ENCODE results near the gene GJC2. TPM values are rescaled to one million over a fixed set of nuclear protein-coding genes. Genes with fewer than 3 reads are reported as not detected.

Gene GJC2
- total RNA-seq, 2 experiments from 2014 or later: 1.1 to 1.2 TPM

DNA sequence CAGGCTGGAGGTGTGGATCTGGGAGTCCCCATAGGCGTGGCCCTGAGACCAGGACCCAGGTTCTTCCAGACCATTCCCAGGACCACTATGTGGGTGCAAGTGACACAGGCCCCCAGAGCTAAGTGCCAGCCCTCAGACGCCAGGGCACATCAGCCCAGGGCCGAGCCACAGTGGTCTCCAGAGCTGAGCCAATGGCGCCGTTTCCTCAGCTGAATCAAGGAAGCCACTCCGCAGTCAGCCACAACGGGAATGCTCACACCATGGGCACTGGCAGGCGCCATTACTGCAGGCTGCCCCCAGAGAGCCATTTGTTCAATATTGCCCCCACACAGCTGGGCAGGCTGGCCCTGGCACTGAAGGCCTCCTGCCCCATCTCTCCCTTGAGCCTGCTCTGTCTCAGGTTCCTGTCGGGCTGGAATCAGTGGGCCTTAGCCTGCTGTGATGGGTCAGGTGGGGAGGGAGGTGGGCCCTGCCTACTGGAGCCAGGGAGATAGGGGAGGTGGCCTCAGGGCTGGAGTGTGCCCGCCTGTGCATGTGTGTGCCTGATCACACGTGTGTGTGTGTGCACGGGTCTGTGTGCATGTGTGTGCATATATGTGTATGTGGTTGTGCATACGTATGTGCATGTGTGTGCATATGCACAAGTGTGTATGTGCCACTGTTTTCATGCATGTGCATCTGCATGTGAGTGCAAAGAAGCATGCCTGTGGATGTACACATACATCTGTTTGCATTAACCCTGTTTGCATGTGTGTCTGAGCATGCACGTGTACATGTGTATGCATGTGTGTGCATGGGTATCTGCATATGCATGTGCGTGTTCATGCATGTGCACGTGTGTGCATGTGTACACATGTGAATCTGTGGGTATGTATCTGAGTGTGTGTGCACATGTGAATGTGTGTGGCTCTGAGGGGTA, 6.1 kb downstream of the GJC2 start:
- no peaks in the 10 kb centered on the region for H3K36me3 Mint-ChIP-seq
- no peak overlapping the region for H3K27ac Mint-ChIP-seq

DNA sequence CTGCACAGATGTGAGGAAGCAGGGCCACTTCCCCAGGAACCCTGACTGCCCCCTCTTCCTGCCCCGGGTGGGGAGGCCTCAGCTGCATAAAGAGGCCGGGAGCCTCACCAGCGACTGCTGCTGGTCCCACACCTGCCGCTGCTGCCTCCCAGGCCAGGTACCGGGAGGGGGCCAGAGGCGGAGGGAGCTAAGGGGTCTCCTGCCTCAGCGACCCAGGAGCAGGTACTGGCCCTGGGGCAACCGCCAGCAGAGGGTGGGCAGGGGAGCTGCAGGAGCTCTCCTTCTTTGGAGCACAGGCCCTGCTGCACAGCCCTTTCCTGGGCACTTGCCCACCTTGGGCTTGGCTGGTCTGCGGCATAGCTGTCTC, 6.8 kb downstream of the GJC2 start:
- no peaks in the 10 kb centered on the region for H3K36me3 Mint-ChIP-seq
- no peak overlapping the region for H3K4me3 Mint-ChIP-seq
- no peaks in the 10 kb centered on the region for H3K27me3 Mint-ChIP-seq
- H3K4me1 Mint-ChIP-seq: peaks cover 26% of the 10 kb centered on the region
- no peaks in the 10 kb centered on the region for H3K9me3 Mint-ChIP-seq
- peak overlapping the region; percentile 83 for H3K27ac Mint-ChIP-seq
- DNase-seq: no peak

More for the DNA sequence above, 6.1 kb downstream of the GJC2 start:
- Mint-ChIP-seq H3K9me3 (no peaks in the 10 kb centered on the region), H3K4me3 (no peak overlapping the region), H3K27me3 (no peaks in the 10 kb centered on the region), H3K4me1 (peaks cover 23% of the 10 kb centered on the region)
- no peak for DNase-seq

DNA sequence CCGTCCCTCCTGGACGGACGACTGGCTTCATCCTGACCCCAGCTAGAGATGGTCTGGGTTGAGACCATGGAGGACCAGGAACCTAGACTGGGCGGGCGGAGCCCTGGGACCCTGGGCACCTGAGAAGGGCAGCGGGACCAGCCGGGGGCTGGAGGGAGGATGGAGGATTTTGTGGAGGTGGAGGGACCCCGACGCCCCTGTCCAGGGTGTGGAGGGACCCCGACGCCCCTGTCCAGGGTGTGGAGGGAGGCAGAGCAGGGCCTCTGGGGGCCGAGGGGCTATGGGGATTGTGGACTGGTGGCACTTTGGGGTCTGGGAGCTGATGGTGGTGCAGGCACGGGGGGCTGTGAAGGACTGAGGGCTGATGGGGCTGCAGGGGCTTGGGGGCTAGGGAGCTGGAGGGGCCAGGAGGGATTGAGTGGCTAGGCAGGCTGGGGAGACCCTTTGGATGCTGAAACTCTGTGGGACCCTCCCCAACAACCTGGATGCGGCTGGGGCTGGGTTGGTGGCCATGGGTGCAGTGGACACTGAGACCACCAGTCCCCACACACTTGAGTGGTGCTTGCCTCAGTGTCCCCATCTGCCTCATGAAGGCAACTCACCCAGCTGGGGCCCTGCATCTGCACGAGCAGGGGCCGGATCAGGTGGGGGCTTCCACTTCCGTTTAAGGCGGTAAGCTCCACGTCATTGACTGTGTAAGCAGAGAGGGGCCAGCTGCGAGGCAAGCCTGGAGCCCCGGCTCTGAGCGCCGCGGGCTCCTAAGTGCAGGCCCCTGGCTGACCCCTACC, 7.4 kb downstream of the GJC2 start:
- Mint-ChIP-seq H3K27me3 (no peaks in the 10 kb centered on the region), H3K4me1 (peaks cover 31% of the 10 kb centered on the region), H3K9me3 (no peaks in the 10 kb centered on the region), H3K36me3 (no peaks in the 10 kb centered on the region), H3K4me3 (peak overlapping the region; percentile 55), H3K27ac (peak overlapping the region; percentile 83)
- peak; percentile 46 for DNase-seq

DNA sequence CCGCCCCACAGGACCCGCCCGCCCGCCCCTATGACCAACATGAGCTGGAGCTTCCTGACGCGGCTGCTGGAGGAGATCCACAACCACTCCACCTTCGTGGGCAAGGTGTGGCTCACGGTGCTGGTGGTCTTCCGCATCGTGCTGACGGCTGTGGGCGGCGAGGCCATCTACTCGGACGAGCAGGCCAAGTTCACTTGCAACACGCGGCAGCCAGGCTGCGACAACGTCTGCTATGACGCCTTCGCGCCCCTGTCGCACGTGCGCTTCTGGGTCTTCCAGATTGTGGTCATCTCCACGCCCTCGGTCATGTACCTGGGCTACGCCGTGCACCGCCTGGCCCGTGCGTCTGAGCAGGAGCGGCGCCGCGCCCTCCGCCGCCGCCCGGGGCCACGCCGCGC, 8.0 kb downstream of the GJC2 start:
- Mint-ChIP-seq H3K4me1 (peaks cover 36% of the 10 kb centered on the region), H3K27ac (no peak overlapping the region), H3K4me3 (peak overlapping the region; percentile 25), H3K27me3 (no peaks in the 10 kb centered on the region), H3K9me3 (no peaks in the 10 kb centered on the region), H3K36me3 (no peaks in the 10 kb centered on the region)
- DNase-seq: no peak

DNA sequence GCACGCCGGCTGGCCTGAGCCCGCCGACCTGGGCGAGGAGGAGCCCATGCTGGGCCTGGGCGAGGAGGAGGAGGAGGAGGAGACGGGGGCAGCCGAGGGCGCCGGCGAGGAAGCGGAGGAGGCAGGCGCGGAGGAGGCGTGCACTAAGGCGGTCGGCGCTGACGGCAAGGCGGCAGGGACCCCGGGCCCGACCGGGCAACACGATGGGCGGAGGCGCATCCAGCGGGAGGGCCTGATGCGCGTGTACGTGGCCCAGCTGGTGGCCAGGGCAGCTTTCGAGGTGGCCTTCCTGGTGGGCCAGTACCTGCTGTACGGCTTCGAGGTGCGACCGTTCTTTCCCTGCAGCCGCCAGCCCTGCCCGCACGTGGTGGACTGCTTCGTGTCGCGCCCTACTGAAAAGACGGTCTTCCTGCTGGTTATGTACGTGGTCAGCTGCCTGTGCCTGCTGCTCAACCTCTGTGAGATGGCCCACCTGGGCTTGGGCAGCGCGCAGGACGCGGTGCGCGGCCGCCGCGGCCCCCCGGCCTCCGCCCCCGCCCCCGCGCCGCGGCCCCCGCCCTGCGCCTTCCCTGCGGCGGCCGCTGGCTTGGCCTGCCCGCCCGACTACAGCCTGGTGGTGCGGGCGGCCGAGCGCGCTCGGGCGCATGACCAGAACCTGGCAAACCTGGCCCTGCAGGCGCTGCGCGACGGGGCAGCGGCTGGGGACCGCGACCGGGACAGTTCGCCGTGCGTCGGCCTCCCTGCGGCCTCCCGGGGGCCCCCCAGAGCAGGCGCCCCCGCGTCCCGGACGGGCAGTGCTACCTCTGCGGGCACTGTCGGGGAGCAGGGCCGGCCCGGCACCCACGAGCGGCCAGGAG, 8.6 kb downstream of the GJC2 start:
- no peak for DNase-seq
- H3K4me1 Mint-ChIP-seq: peaks cover 37% of the 10 kb centered on the region
- H3K9me3 Mint-ChIP-seq: no peaks in the 10 kb centered on the region
- no peaks in the 10 kb centered on the region for H3K27me3 Mint-ChIP-seq
- no peak overlapping the region for H3K27ac Mint-ChIP-seq
- H3K4me3 Mint-ChIP-seq: no peak overlapping the region
- no peaks in the 10 kb centered on the region for H3K36me3 Mint-ChIP-seq

DNA sequence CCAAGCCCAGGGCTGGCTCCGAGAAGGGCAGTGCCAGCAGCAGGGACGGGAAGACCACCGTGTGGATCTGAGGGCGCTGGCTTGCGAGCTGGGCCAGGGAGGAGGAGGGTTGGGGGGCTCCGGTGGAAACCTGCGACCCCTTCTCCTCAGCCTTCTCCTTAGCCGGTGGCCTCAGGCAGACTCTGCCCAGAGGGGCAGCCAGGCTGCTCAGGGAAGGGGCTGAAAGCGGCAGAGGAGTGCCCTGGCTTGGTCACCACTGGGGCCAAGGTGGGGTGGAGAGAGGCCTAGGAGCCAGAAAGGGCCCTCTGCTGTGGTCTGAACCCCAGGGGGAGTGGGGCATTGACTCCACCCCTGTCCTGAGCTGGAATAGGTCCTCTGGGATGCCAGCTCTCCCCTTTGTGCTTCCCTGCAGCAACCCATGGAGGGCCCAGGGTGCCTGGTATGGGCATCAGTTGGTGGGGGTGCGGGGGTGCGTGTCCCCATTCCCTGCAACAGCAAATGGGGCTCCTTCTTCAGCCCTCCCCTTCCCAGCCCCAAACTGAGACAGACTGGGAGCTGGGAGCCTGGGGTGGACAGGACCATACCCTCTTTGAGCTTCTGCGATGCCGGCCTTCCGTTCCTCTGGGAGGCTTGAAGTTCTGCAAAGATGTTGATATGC, 9.4 kb downstream of the GJC2 start:
- Mint-ChIP-seq H3K36me3 (no peaks in the 10 kb centered on the region), H3K4me3 (no peak overlapping the region), H3K9me3 (no peaks in the 10 kb centered on the region), H3K27me3 (no peaks in the 10 kb centered on the region), H3K27ac (no peak overlapping the region), H3K4me1 (peaks cover 40% of the 10 kb centered on the region)
- no peak for DNase-seq

DNA sequence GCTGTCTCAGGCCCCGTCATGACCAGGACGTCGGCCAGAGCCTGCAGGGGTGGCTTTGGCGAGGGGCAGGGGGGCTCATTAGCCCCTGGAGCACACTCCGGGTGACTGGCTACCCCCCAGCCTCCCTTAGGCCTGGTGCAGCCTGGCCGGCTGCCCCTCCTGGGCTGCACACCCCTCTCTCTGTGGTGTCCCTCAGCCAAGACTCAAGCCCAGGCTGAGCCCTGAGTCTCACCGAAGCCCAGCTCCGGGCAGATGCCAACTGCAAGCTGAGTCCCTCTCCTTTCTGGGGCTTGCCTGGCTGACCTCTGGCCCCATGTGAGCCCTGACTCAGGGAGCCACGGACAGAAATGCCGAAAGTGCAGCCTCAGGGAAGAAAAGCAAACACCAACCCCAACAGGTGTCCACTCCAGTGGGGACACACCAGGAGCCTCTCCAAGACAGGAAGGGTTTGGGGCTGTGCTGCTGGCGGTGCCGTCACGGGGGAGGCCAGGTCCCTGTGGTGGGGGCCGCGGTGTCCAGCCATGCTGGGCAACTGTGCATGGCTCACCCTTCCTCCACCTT, 10.6 kb downstream of the GJC2 start:
- Mint-ChIP-seq H3K4me1 (peaks cover 40% of the 10 kb centered on the region), H3K9me3 (no peaks in the 10 kb centered on the region), H3K27me3 (no peaks in the 10 kb centered on the region), H3K4me3 (no peak overlapping the region), H3K36me3 (no peaks in the 10 kb centered on the region), H3K27ac (no peak overlapping the region)
- DNase-seq: no peak

DNA sequence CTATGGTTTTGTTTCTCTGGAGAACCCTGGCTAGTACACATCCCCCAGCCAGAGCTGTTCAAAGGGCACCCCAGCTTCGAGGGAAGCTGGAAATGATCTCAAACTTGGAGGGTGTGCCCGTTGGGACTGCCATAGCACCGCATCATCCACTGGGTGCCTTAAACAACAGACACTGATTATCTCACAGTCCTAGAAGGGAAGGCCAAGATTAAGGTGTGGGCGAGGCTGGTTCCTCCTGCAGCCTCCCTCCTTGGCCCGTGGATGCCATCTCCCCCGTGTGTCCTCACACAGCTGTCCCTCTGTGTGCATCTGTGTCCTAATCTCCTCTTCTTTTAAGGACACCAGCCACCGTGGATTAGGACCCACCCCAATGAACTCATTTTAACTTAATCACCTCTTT, 11.6 kb downstream of the GJC2 start:
- no peaks in the 10 kb centered on the region for H3K27me3 Mint-ChIP-seq
- H3K36me3 Mint-ChIP-seq: no peaks in the 10 kb centered on the region
- no peak overlapping the region for H3K27ac Mint-ChIP-seq
- H3K4me1 Mint-ChIP-seq: peaks cover 34% of the 10 kb centered on the region
- no peaks in the 10 kb centered on the region for H3K9me3 Mint-ChIP-seq
- no peak overlapping the region for H3K4me3 Mint-ChIP-seq
- DNase-seq: no peak

DNA sequence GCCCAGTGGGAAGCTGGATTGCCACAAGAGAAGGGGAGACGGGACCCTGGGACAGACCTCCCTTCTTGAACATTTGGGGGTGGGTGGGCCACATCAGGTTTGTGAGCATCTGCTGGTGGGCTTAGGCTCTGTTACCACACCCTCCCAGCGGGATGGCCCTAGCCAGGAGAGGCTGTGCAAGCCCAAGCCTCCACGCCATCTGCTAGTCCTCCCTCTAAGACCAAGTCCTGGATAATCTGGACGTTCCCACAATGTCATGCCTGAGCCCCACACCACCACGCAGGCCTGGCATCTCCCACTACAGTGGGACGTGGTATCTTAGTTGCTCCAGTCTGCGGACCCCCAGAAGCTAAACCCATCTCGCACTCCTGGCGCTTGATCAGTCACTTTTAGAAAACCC, 12.1 kb downstream of the GJC2 start:
- Mint-ChIP-seq H3K36me3 (no peaks in the 10 kb centered on the region), H3K9me3 (no peaks in the 10 kb centered on the region), H3K4me1 (peaks cover 38% of the 10 kb centered on the region), H3K27ac (peak overlapping the region; percentile 65), H3K4me3 (no peak overlapping the region), H3K27me3 (no peaks in the 10 kb centered on the region)
- no peak for DNase-seq

DNA sequence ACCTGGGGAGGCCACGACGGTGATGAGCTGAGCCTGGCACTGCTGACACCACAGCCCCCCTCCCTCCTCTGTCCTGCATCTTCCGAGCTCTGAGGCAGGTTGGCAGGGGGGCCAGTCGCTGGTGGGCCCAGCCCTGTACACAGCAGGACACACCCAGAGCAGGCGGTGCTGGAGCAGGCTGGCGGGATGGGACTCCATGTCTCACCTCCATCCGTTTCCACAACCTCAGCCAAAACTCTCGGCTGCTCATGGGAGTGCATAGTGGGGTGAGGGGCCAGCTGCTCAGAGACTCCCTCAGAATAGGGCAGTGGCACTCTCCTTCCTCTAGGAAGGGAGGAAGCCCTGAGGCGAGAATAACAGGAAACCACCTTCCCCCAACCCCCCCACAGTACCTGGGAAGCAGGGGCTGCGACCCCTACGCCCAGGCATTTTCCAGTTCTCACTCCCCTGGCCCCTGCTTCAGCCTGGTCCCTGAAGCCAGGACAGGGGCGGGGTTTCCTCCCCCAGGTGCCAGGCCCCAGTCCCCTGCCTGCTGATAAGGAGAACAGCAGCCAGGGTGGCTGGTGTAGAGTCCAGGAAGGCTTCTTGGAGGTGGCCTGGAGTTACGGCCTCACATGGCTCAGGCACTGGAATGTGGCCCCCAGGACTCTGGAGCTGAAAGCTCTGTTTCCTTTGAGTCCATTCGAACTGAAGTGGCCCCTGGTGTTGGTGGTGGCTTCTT, 12.7 kb downstream of the GJC2 start:
- Mint-ChIP-seq H3K4me3 (no peak overlapping the region), H3K27ac (peak overlapping the region; percentile 65), H3K4me1 (peaks cover 36% of the 10 kb centered on the region), H3K9me3 (no peaks in the 10 kb centered on the region), H3K36me3 (no peaks in the 10 kb centered on the region), H3K27me3 (no peaks in the 10 kb centered on the region)
- DNase-seq: no peak

DNA sequence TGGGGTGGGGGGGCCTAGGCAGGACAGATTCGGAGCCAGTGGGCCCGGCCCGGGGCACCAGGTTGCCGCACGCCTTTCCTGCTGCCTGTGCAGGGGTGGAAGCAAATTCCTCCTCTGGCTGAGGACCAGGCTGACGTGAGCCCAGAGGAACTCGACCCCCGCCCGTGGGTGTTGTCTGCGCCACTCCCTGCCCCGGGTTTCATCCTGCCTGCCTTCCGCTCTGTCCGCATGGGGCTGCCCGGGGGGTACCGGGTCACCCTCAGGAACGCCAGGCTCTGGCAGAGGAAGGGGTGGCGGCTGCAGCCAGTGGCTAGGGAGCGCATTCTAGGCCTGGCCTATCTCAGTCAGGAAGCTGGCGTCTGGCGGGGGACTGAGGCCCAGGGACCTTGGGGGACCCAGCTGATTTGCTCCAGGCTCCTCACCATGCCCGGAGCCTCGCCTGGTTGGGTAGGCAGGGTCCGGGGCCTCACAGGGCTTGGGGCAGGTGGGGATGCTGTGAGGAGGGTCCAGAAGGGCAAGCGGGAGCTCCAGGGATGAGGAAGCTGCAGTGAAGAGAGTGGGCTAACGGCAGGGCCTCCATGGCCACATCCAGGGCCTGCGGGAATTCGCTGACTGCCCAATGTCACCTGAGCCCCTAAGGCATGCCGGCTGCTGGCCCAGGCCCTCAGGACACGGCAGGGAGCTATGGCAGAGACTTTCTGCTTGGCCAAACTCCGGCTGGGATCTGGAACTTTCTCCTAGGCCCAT, 13.4 kb downstream of the GJC2 start:
- H3K27ac Mint-ChIP-seq: peak overlapping the region; percentile 65
- peaks cover 36% of the 10 kb centered on the region for H3K4me1 Mint-ChIP-seq
- H3K27me3 Mint-ChIP-seq: no peaks in the 10 kb centered on the region
- H3K36me3 Mint-ChIP-seq: no peaks in the 10 kb centered on the region
- DNase-seq: no peak
- no peaks in the 10 kb centered on the region for H3K9me3 Mint-ChIP-seq
- H3K4me3 Mint-ChIP-seq: no peak overlapping the region

DNA sequence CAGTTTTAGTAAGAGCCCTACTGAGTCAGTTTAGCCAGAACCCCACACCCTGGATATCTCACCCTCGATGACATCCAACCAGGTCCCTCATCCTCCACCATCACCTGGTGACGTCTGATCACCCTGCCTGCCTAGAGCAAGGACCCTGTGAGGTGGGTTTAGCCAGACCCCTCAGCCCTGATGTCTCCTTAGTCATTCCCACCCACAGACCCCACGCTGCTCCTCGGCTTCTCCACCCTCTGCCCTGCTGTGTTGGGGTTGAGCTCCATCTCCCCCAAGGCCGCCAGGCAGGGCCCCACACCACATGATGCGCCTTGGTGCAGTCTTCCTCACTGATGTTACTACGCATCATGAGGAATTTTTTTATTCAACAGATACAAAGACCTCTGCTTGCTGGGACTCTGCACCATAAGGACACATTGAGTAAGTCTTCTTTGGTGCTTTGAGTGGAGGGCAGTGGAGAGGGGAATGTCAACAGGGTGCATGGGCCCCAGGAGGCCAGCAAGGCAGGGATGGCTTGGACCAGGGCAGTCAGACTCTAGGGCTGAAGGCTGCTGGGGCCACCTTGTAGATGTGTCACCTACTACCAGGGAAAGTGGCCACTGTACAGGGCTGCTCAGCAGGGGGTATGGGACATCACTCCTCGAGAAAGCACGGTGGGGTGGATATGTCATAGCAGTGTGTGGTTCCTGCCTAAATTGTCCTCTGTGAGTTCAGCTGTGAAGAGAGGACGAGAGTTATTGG, 14.2 kb downstream of the GJC2 start:
- Mint-ChIP-seq H3K4me1 (peaks cover 40% of the 10 kb centered on the region), H3K27me3 (no peaks in the 10 kb centered on the region)

More for the DNA sequence above, 14.2 kb downstream of the GJC2 start:
- Mint-ChIP-seq H3K27ac (peak overlapping the region; percentile 91), H3K4me3 (peak overlapping the region; percentile 91), H3K36me3 (no peaks in the 10 kb centered on the region), H3K9me3 (no peaks in the 10 kb centered on the region)
- DNase-seq: no peak
